Measurements from ENCODE around the gene SLC22A1. TPM values are rescaled to one million over a fixed set of nuclear protein-coding genes. Genes with fewer than 3 reads are reported as not detected.
"Not testable (repeated sequence)": the region's sequence is repeated elsewhere in the genome, so short reads cannot be mapped to it uniquely, and the experiment has no call there.

Gene SLC22A1
- total RNA-seq, 1 donor from 2014 or later, result 2.6 TPM

DNA sequence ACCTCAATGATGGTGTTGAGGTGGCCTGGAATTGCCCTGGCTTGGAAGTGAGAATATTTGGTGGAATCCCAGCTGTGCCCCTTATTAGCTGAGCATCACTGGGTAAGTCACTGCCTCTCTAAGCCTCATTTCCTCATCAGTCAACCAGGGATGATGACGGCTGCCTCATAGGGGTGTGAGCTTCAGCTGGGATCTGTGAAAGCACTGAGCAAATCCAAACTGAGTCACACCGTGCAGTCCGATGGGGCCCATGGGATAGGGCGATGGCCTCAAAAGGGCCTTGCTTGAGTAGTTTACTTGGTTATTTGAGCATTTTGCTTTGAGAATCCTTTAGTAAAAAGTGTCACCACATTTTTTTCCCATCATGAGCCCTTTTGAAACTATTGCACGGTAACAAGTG is 1.1 kb downstream of the SLC22A1 start:
- H3K27me3 ChIP-seq (ENCODE audit: low read depth), result no peaks in the 10 kb centered on the region
- no peaks in the 10 kb centered on the region for H3K4me1 ChIP-seq
- no peak for TF ChIP-seq CTCF (IDR thresholded peaks at IDR 0.05)
- no peaks in the 10 kb centered on the region for H3K9me3 ChIP-seq
- ATAC-seq (no peak), DNase-seq (no peak)
- intact Hi-C loops (cut with DNase I), result no loop called here
- H3K4me3 ChIP-seq, result no peak overlapping the region
- H3K27ac ChIP-seq, result no peak overlapping the region
- H3K36me3 ChIP-seq, result no peaks in the 10 kb centered on the region

GRCh38 chr6:160124007-160124406 is 2.4 kb downstream of the SLC22A1 start:
- Histone ChIP-seq H3K4me3 (no peak overlapping the region), H3K27me3 (ENCODE audit: low read depth) (no peaks in the 10 kb centered on the region), H3K36me3 (no peaks in the 10 kb centered on the region), H3K9me3 (no peaks in the 10 kb centered on the region), H3K27ac (no peak overlapping the region), H3K4me1 (no peaks in the 10 kb centered on the region)
- TF ChIP-seq CTCF (IDR thresholded peaks at IDR 0.05), result no peak
- DNase-seq (no peak), ATAC-seq (no peak)
- intact Hi-C loops (cut with DNase I), result no loop called here

GRCh38 chr6:160124605-160125004 is 3.0 kb downstream of the SLC22A1 start:
- no peak overlapping the region for H3K27ac ChIP-seq
- no peak for TF ChIP-seq CTCF (IDR thresholded peaks at IDR 0.05)
- H3K4me3 ChIP-seq, result no peak overlapping the region
- no peaks in the 10 kb centered on the region for H3K4me1 ChIP-seq
- no peaks in the 10 kb centered on the region for H3K27me3 ChIP-seq (ENCODE audit: low read depth)
- intact Hi-C loops (cut with DNase I), result no loop called here
- ATAC-seq (no peak), DNase-seq (no peak)
- H3K36me3 ChIP-seq, result no peaks in the 10 kb centered on the region
- H3K9me3 ChIP-seq, result no peaks in the 10 kb centered on the region

DNA sequence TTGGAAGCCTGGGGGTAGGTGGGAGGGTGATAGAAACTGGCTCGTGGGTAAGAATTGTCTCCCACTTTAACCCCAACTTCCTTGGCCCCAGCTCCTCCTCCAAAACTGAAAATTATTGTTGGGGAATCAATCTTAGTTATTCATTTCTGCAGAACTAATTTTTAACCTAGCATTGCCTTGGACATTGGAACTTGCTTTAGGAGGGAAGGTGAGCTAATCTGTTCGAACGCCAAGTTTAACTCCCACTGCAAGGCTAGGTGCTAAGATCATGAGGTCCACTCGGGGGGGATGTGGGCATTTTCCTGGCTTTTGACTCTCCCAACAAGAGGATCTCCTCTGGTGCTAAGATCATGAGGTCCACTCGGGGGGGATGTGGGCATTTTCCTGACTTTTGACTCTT is 3.5 kb downstream of the SLC22A1 start:
- H3K27ac ChIP-seq; H3K4me3 ChIP-seq; H3K36me3 ChIP-seq; DNase-seq; H3K4me1 ChIP-seq; H3K27me3 ChIP-seq (ENCODE audit: low read depth); ATAC-seq; H3K9me3 ChIP-seq; intact Hi-C loops (cut with DNase I): not testable (repeated sequence)

GRCh38 chr6:160127270-160128124 is 5.9 kb downstream of the SLC22A1 start:
- DNase-seq (no peak), ATAC-seq (no peak)
- H3K9me3 ChIP-seq, result no peaks in the 10 kb centered on the region
- H3K4me3 ChIP-seq, result no peak overlapping the region
- intact Hi-C loops (cut with DNase I), result no loop called here
- no peak overlapping the region for H3K27ac ChIP-seq
- no peaks in the 10 kb centered on the region for H3K27me3 ChIP-seq (ENCODE audit: low read depth)
- no peaks in the 10 kb centered on the region for H3K4me1 ChIP-seq
- no peak for TF ChIP-seq CTCF (IDR thresholded peaks at IDR 0.05)
- H3K36me3 ChIP-seq, result no peaks in the 10 kb centered on the region

DNA sequence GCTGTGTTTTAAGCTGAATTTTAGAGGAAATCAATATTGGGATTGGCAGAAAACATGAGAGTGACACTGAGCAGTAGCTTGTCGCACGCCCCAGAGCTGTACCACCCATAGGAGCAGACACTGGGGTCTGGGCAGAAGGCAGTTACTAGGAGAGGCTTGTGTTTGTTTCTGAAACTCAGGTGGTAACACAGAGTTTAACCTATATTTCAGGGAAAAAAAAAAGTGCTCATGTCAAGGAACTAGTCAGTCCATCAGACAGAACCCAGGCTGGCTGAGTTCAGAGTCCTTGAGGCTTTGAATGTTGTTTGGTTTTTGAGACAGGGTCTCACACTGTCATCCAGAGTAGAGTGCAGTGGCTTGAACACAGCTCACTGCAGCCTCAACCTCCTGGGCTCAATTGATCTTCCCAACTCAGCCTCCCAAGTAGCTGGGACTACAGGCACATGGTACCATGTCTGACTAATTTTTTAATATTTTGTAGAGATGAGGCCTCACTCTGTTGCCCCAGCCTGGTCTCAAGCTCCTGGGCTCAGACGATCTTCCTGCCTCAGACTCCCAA is 6.6 kb downstream of the SLC22A1 start:
- intact Hi-C loops (cut with DNase I), result no loop called here
- DNase-seq (no peak), ATAC-seq (no peak)
- H3K27me3 ChIP-seq (ENCODE audit: low read depth), result no peaks in the 10 kb centered on the region
- no peaks in the 10 kb centered on the region for H3K9me3 ChIP-seq
- H3K36me3 ChIP-seq, result no peaks in the 10 kb centered on the region
- no peak overlapping the region for H3K27ac ChIP-seq
- H3K4me1 ChIP-seq, result no peaks in the 10 kb centered on the region
- TF ChIP-seq CTCF (IDR thresholded peaks at IDR 0.05), result no peak
- no peak overlapping the region for H3K4me3 ChIP-seq

Data from lower lobe of right lung (tissue), 2 donors.